Duodenal mucosa (tissue), 2 donors: Measurements from ENCODE around the gene GPR78.
"Not testable (repeated sequence)": the region's sequence is repeated elsewhere in the genome, so short reads cannot be mapped to it uniquely, and the experiment has no call there.

Source experiments
- H3K27ac ChIP-seq: one replicate; pipeline ENCODE4 v1.7.0; 2013; ENCODE audit warnings: low read depth, low read length
- H3K27me3 ChIP-seq, 2 donors: one replicate each; pipeline ENCODE4 v1.7.0; 2013; ENCODE audit warnings: low read length in 2 of 2, control low read depth in 1 of 2; ENCODE audit not compliant: insufficient read depth in 2 of 2, control insufficient read depth in 1 of 2
- H3K36me3 ChIP-seq, 2 donors: one replicate each; pipeline ENCODE4 v1.7.0; 2013; ENCODE audit warnings: low read length in 2 of 2, control low read depth in 1 of 2; ENCODE audit not compliant: insufficient read depth in 2 of 2, control insufficient read depth in 1 of 2
- H3K4me1 ChIP-seq, 2 donors: one replicate each; pipeline ENCODE4 v1.7.0; 2013; ENCODE audit warnings: low read length in 2 of 2, control low read depth in 1 of 2; ENCODE audit not compliant: insufficient read depth in 2 of 2, control insufficient read depth in 1 of 2
- H3K4me3 ChIP-seq, 2 donors: one replicate each; pipeline ENCODE4 v1.7.0; 2013; ENCODE audit warnings: low read length in 2 of 2, low read depth in 1 of 2
- H3K9ac ChIP-seq, 2 donors: one replicate each; pipeline ENCODE4 v1.7.0; 2013; ENCODE audit warnings: low read length in 2 of 2, low read depth in 1 of 2
- H3K9me3 ChIP-seq, 2 donors: one replicate each; pipeline ENCODE4 v1.7.0; 2013; ENCODE audit warnings: low read length in 2 of 2, control low read depth in 1 of 2; ENCODE audit not compliant: control insufficient read depth in 1 of 2

GPR78 gene

GRCh38 chr4:8564595-8564994, 15.6 kb upstream of the GPR78 start:
- no peaks in the 10 kb centered on the region for H3K36me3 ChIP-seq
- H3K9ac ChIP-seq: no peak overlapping the region
- H3K4me3 ChIP-seq: no peak overlapping the region
- H3K27ac ChIP-seq: no peak overlapping the region
- H3K9me3 ChIP-seq: no peaks in the 10 kb centered on the region
- H3K27me3 ChIP-seq: no peaks in the 10 kb centered on the region
- H3K4me1 ChIP-seq: no peaks in the 10 kb centered on the region

DNA sequence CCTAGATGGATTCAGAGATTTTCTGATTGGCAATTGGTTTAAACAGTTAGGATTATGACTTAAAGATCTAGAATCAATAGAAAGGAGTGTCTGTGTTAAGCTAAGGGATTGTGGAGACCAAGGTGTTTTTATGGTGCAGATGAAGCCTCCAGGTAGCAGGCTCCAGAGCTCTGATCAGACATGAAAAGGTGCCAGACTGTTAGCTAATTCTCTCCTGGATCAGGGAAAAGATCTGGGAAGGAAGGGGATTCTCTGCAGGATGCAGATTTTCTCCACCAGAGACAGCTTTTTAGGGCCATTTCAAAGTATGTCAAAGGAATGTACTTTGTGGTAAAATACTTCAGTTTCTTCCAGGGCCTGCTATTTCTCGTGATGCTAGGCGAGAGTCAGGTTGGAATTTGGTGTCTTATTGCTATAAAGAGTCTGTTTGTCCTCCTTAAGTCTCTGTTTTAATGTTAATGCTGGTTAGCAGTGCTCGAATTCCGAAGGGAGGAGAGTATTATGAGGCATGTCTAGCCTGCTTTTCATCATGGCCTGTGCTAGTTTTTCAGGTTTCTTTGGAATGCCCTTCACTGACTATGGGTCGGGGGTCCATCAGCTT, 12.0 kb upstream of the GPR78 start:
- Histone ChIP-seq H3K9me3 (no peaks in the 10 kb centered on the region), H3K27ac (no peak overlapping the region), H3K4me1 (peaks cover 0 to 4% of the 10 kb centered on the region in 2 donors), H3K9ac (no peak overlapping the region), H3K4me3 (no peak overlapping the region), H3K27me3 (no peaks in the 10 kb centered on the region), H3K36me3 (no peaks in the 10 kb centered on the region)

GRCh38 chr4:8570201-8570600, 10.0 kb upstream of the GPR78 start:
- no peaks in the 10 kb centered on the region for H3K27me3 ChIP-seq
- peaks cover 0 to 4% of the 10 kb centered on the region in 2 donors for H3K4me1 ChIP-seq
- H3K4me3 ChIP-seq: no peak overlapping the region
- H3K36me3 ChIP-seq: no peaks in the 10 kb centered on the region
- no peaks in the 10 kb centered on the region for H3K9me3 ChIP-seq
- H3K9ac ChIP-seq: no peak overlapping the region
- no peak overlapping the region for H3K27ac ChIP-seq

- Histone ChIP-seq H3K4me1 (peaks cover 0 to 4% of the 10 kb centered on the region in 2 donors), H3K27me3 (no peaks in the 10 kb centered on the region), H3K27ac (no peak overlapping the region), H3K4me3 (no peak overlapping the region), H3K9ac (no peak overlapping the region), H3K9me3 (no peaks in the 10 kb centered on the region), H3K36me3 (no peaks in the 10 kb centered on the region)
These were observed 8.2 kb upstream of the GPR78 start for GRCh38 chr4:8571702-8572685.

DNA sequence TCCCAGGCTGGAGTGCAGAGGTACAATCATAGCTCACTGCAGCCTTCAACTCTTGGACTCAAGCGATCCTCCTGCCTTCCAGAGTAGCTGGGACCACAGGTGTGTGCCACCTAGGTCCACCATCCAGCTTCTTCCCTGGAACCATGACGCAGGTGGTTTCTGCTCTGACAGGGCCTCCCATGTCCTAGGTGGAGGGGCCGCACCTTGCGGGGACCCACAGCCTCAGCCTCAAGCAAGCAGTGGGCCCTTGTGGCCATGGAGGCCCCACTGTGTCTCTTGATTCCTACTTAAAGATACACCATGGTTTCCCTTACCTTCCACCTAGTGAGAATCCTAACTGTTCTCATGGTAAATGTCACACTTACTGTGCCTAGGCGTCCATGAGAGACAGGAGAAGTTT, 6.9 kb upstream of the GPR78 start:
- no peaks in the 10 kb centered on the region for H3K36me3 ChIP-seq
- peaks cover 0 to 4% of the 10 kb centered on the region in 2 donors for H3K4me1 ChIP-seq

DNA sequence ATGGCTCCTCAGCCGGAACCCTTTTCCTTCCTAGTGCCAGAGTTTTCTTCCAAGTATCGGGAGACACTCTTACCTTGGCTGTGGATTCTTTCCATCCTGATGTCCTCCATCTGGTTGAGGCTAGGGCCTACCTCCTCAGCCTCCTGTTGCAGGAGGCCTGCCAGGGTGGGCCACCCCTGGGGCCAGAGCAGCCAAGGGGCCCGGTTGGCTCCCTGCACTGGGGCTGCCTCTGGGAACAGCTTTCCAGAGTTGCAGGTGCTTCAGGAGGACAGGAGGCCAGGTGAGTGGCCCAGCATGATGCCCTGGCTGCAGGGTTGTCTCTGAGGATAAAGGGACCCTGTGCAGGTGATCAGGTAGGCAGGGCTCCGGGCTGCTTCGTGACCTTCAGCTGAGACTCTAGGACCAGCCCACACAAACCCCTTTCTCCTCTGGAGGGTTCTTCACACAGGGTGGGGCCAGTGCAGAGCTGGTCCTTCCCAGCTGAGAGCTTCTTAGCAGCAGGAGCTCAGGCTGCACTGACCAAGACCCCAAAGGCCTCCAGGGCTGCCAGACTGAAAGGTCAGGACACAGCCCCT, 5.3 kb upstream of the GPR78 start:
- no peaks in the 10 kb centered on the region for H3K9me3 ChIP-seq
- no peak overlapping the region for H3K27ac ChIP-seq
- peaks cover 0 to 4% of the 10 kb centered on the region in 2 donors for H3K4me1 ChIP-seq
- H3K9ac ChIP-seq: no peak overlapping the region
- H3K4me3 ChIP-seq: no peak overlapping the region
- H3K36me3 ChIP-seq: no peaks in the 10 kb centered on the region
- peaks cover 0 to 7% of the 10 kb centered on the region in 2 donors for H3K27me3 ChIP-seq

More for the DNA sequence above, 6.9 kb upstream of the GPR78 start:
- H3K9ac ChIP-seq: no peak overlapping the region
- no peak overlapping the region for H3K4me3 ChIP-seq
- no peaks in the 10 kb centered on the region for H3K9me3 ChIP-seq
- no peaks in the 10 kb centered on the region for H3K27me3 ChIP-seq
- no peak overlapping the region for H3K27ac ChIP-seq

DNA sequence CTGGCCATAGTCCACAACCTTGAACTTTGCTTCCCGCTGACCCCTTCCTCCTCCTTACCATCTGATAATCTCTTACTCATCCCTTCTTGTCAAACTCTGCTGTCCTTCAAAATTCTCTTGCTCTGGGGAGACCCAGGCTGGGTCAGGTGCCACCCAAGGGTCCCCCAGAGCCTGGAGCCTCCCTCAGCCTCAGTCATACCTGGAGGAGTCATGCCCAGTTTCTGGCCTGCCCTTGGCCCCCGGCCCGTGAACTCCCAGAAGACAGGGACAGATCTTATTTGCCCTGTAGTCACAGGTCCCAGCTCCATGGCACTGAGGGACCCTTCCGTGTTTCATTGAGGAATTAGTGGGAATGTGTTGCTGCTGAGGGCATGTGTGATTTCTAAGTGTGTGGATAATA, 4.7 kb upstream of the GPR78 start:
- H3K36me3 ChIP-seq: no peaks in the 10 kb centered on the region
- H3K9me3 ChIP-seq: no peaks in the 10 kb centered on the region
- no peak overlapping the region for H3K27ac ChIP-seq
- no peak overlapping the region for H3K4me3 ChIP-seq
- H3K4me1 ChIP-seq: peaks cover 0 to 4% of the 10 kb centered on the region in 2 donors
- H3K27me3 ChIP-seq: peaks cover 0 to 7% of the 10 kb centered on the region in 2 donors
- no peak overlapping the region for H3K9ac ChIP-seq

DNA sequence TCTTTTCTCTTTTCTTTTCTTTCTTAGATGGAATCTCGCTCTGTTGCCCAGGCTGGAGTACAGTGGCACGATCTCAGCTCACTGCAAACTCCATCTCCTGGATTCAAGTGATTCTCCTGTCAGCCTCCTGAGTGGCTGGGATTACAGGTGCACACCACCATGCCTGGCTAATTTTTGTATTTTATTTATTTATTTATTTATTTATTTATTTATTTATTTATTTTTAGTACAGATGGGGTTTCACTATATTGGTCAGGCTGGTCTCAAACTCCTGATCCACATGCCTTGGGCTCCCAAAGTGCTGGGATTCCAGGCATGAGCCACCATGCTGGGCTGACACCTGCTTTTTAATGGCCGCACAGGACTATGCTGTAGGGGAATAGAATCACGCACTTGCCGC, 3.6 kb upstream of the GPR78 start:
- H3K4me1 ChIP-seq, H3K27ac ChIP-seq, H3K27me3 ChIP-seq, H3K9me3 ChIP-seq, H3K9ac ChIP-seq, H3K4me3 ChIP-seq, H3K36me3 ChIP-seq: not testable (repeated sequence)

- Histone ChIP-seq H3K36me3 (no peaks in the 10 kb centered on the region), H3K4me3 (no peak overlapping the region), H3K27me3 (peaks cover 0 to 7% of the 10 kb centered on the region in 2 donors), H3K4me1 (peaks cover 0 to 2% of the 10 kb centered on the region in 2 donors), H3K27ac (no peak overlapping the region), H3K9ac (no peak overlapping the region), H3K9me3 (no peaks in the 10 kb centered on the region)
These were observed 3.1 kb upstream of the GPR78 start for GRCh38 chr4:8577046-8577445.

DNA sequence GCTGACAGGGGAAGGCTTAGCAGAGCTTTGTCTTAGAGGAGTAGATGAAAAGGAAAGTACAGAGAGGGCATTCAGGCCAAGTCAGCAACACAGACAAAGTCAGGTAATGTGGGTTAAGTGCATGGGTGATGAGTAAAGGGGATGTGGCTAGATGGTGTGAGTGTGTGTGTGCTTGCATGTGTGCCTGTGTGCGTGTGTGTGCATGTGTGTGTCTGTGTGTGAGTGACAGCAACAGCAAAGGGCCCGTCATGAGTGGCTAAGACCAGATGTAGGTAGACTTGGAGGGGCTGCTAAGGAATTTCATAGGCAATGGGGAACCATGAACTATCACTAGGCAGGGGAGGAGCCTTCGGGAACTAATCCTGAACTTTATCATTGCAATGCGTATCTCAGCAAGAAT, 2.2 kb upstream of the GPR78 start:
- no peak overlapping the region for H3K9ac ChIP-seq
- no peak overlapping the region for H3K4me3 ChIP-seq
- no peaks in the 10 kb centered on the region for H3K36me3 ChIP-seq
- H3K4me1 ChIP-seq: no peaks in the 10 kb centered on the region
- no peaks in the 10 kb centered on the region for H3K9me3 ChIP-seq
- no peak overlapping the region for H3K27ac ChIP-seq
- H3K27me3 ChIP-seq: peaks cover 0 to 7% of the 10 kb centered on the region in 2 donors
